GM23338 (cell line): ENCODE results near the gene CENPE. TPM values are rescaled to one million over a fixed set of nuclear protein-coding genes. Genes with fewer than 3 reads are reported as not detected.

Experiments used
- ATAC-seq: fragments of 200-7000 bp; cut with Tn5 transposase; 3 replicates; pipeline ENCODE4 v1.9.1; 2020
- DNase-seq: peaks from one replicate; pipeline ENCODE4 v3.0.0-alpha.2; 2015; ENCODE audit warnings: low spot score
- H2AFZ ChIP-seq: fragments of 200-600 bp; sonication (generic); 2 replicates; pipeline ENCODE4 v1.8.0; 2016; ENCODE audit warnings: antibody characterized with exemption, mild to moderate bottlenecking, moderate library complexity
- H3F3A ChIP-seq: fragments of 200-600 bp; sonication (generic); replicated peaks from 2 replicates; pipeline ENCODE4 v1.8.0; 2017; ENCODE audit warnings: antibody characterized with exemption, mixed run types, low read depth
- H3K27ac ChIP-seq: fragments of 200-600 bp; sonication (generic); 2 replicates; pipeline ENCODE4 v1.6.1; 2016; ENCODE audit warnings: low read depth
- H3K27me3 ChIP-seq: fragments of 200-600 bp; sonication (generic); 2 replicates; pipeline ENCODE4 v1.8.0; 2016; ENCODE audit warnings: mild to moderate bottlenecking, mixed run types, moderate library complexity; ENCODE audit not compliant: insufficient read depth
- H3K36me3 ChIP-seq: fragments of 200-600 bp; sonication (generic); 2 replicates; pipeline ENCODE4 v1.8.0; 2016; ENCODE audit warnings: mild to moderate bottlenecking; ENCODE audit not compliant: insufficient read depth
- H3K4me1 ChIP-seq: fragments of 200-600 bp; sonication (generic); 2 replicates; pipeline ENCODE4 v1.8.0; 2016; ENCODE audit warnings: mild to moderate bottlenecking, moderate library complexity; ENCODE audit not compliant: insufficient read depth
- H3K4me2 ChIP-seq: fragments of 200-600 bp; sonication (generic); 2 replicates; pipeline ENCODE4 v1.7.1; 2017; ENCODE audit warnings: mixed run types
- H3K4me3 ChIP-seq: fragments of 200-600 bp; sonication (generic); 2 replicates; pipeline ENCODE4 v1.6.1; 2016; ENCODE audit warnings: mixed run types
- H3K79me2 ChIP-seq: fragments of 200-600 bp; sonication (generic); replicated peaks from 2 replicates; pipeline ENCODE4 v1.8.0; 2017; ENCODE audit warnings: mild to moderate bottlenecking; ENCODE audit not compliant: insufficient read depth
- H3K9me2 ChIP-seq: fragments of 200-600 bp; sonication (generic); 2 replicates; pipeline ENCODE4 v1.8.0; 2017; ENCODE audit not compliant: insufficient read depth
- H4K20me1 ChIP-seq: fragments of 200-600 bp; sonication (generic); replicated peaks from 2 replicates; pipeline ENCODE4 v1.8.0; 2017; ENCODE audit warnings: mild to moderate bottlenecking; ENCODE audit not compliant: insufficient read depth
- H3K27ac Mint-ChIP-seq: 2 replicates; pipeline ENCODE4 v1.8.0; 2020; ENCODE audit warnings: inconsistent platforms, mild to moderate bottlenecking, moderate library complexity, mixed read lengths
- H3K27me3 Mint-ChIP-seq: 3 replicates; pipeline ENCODE4 v1.8.0; 2022; ENCODE audit warnings: low read depth, mild to moderate bottlenecking, moderate library complexity, mixed read lengths, inconsistent platforms; ENCODE audit not compliant: insufficient read depth, poor library complexity
- H3K36me3 Mint-ChIP-seq: 3 replicates; pipeline ENCODE4 v1.8.0; 2021; ENCODE audit warnings: low read depth, mild to moderate bottlenecking, inconsistent platforms, moderate library complexity, mixed read lengths
- H3K4me1 Mint-ChIP-seq: 3 replicates; pipeline ENCODE4 v1.8.0; 2020; ENCODE audit warnings: mild to moderate bottlenecking, inconsistent platforms, mixed read lengths
- H3K4me3 Mint-ChIP-seq: 3 replicates; pipeline ENCODE4 v1.8.0; 2021; ENCODE audit warnings: moderate library complexity, mild to moderate bottlenecking, inconsistent platforms, mixed read lengths
- H3K9me3 Mint-ChIP-seq: 3 replicates; pipeline ENCODE4 v1.8.0; 2020; ENCODE audit warnings: moderate library complexity, mild to moderate bottlenecking, inconsistent platforms, mixed read lengths
- CREB1 ChIP-seq: fragments of 250-450 bp; sonication (Bioruptor Pico); IDR thresholded peaks from 2 replicates; pipeline ENCODE4 v1.5.0; 2020; ENCODE audit warnings: low read depth, mild to moderate bottlenecking, moderate library complexity
- EZH2 ChIP-seq: fragments of 200-600 bp; sonication (generic); IDR thresholded peaks from one replicate; pipeline ENCODE4 v1.8.0; 2017; ENCODE audit warnings: antibody characterized with exemption, mild to moderate bottlenecking, low read depth; ENCODE audit not compliant: unreplicated experiment
- EZH2phosphoT487 ChIP-seq: fragments of 200-600 bp; sonication (generic); IDR thresholded peaks from one replicate; pipeline ENCODE4 v1.8.1; 2018; ENCODE audit warnings: antibody characterized with exemption; ENCODE audit not compliant: unreplicated experiment
- JUNB ChIP-seq: IDR thresholded peaks from one replicate; pipeline ENCODE4 v1.6.1; 2016; ENCODE audit warnings: antibody characterized with exemption; ENCODE audit not compliant: unreplicated experiment
- NANOG ChIP-seq: IDR thresholded peaks from 2 replicates; pipeline ENCODE4 v1.6.1; 2016; ENCODE audit warnings: antibody characterized with exemption, borderline replicate concordance
- POLR2AphosphoS5 ChIP-seq: IDR thresholded peaks from 2 replicates; pipeline ENCODE4 v1.6.1; 2016; ENCODE audit warnings: antibody characterized with exemption, low read depth
- STAT1 ChIP-seq: IDR thresholded peaks from one replicate; pipeline ENCODE4 v1.6.1; 2016; ENCODE audit warnings: antibody characterized with exemption; ENCODE audit not compliant: unreplicated experiment
- ZNF114 ChIP-seq: fragments of 250-450 bp; sonication (Bioruptor Pico); IDR thresholded peaks from 2 replicates; pipeline ENCODE4 v1.5.0; 2020; ENCODE audit warnings: mild to moderate bottlenecking, moderate library complexity
- ZNF331 ChIP-seq: fragments of 250-450 bp; sonication (Bioruptor Pico); IDR thresholded peaks from 2 replicates; pipeline ENCODE4 v1.5.0; 2020; ENCODE audit warnings: low read depth, mild to moderate bottlenecking, moderate library complexity
- polyA plus RNA-seq: library from polyadenylated mRNA; unstranded; fragments of >200 nt; fragmentation: Nextera tagmentation; extraction: Ambion mirVana; gene quantifications from 2 replicates; pipeline ENCODE4 v1.2.1, GENCODE V29; 2016
- total RNA-seq: library from RNA; depleted of rRNA; stranded (reverse); fragments of >200 nt; shearing (Covaris generic); gene quantifications from 2 replicates; pipeline ENCODE4 v1.2.3, GENCODE V29; 2014
- TF ChIP-seq, protein P1 (sequence below), 2 experiments: fragments of 200-600 bp in 1 of 2; sonication (generic) in 1 of 2; conservative IDR thresholded peaks; 2 replicates each; pipeline versions ENCODE4 v1.5.1 to v1.6.1; 2016 to 2017; ENCODE audit warnings: antibody characterized with exemption in 2 of 2, low read depth in 2 of 2, mild to moderate bottlenecking in 2 of 2, moderate library complexity in 1 of 2
- TF ChIP-seq, protein P2 (sequence below): IDR thresholded peaks from 2 replicates; pipeline ENCODE4 v1.6.1; 2016; ENCODE audit warnings: antibody characterized with exemption
- TF ChIP-seq, protein P3 (sequence below): fragments of 250-450 bp; sonication (Bioruptor Pico); IDR thresholded peaks from 2 replicates; pipeline ENCODE4 v1.5.0; 2020; ENCODE audit warnings: mild to moderate bottlenecking, moderate library complexity
- TF ChIP-seq, protein P4 (sequence below): IDR thresholded peaks from one replicate; pipeline ENCODE4 v1.6.1; 2018; ENCODE audit warnings: antibody characterized with exemption; ENCODE audit not compliant: unreplicated experiment

Gene CENPE
- total and polyA plus RNA-seq, 2 experiments from 2014 or later: 42.2 to 46.7 TPM

DNA sequence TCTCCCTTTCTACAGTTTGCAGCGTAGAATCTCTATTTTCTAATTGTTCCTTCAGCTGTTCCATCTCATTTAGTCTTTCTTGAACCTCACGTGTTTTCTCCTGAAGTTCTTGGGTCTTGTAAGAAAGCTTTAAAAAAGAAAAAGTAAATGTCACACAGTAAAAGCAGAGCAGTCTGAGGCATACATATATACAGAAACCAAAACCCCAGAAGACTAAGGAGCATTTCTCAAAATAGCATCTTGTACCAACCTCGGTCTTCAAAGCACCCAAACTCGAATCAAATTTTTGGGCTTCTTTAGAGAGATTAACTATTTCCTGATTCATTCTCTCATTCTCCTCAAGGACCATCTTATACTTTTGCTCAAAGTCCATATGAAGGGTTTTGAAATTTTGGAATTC lies 39.4 kb downstream of the CENPE start:
- no peak overlapping the region for H2AFZ ChIP-seq
- no peaks in the 10 kb centered on the region for H4K20me1 ChIP-seq
- no peaks in the 10 kb centered on the region for H3K27me3 ChIP-seq
- Mint-ChIP-seq H3K36me3 (peaks cover 49% of the 10 kb centered on the region; the same call in 2 of the 3 replicates), H3K4me1 (no peaks in the 10 kb centered on the region), H3K9me3 (no peaks in the 10 kb centered on the region), H3K27me3 (no peaks in the 10 kb centered on the region), H3K4me3 (no peak overlapping the region), H3K27ac (no peak overlapping the region)
- no peaks in the 10 kb centered on the region for H3K9me2 ChIP-seq
- no peak overlapping the region for H3K27ac ChIP-seq
- ATAC-seq (no peak), DNase-seq (no peak)
- no peaks in the 10 kb centered on the region for H3K79me2 ChIP-seq
- H3K4me1 ChIP-seq: no peaks in the 10 kb centered on the region
- H3F3A ChIP-seq: no peaks in the 10 kb centered on the region
- no peak overlapping the region for H3K4me2 ChIP-seq
- TF ChIP-seq ZNF331 (CRISPR knock-in tag) (no peak), NANOG (no peak), EZH2 (no peak), EZH2phosphoT487 (no peak), JUNB (no peak), POLR2AphosphoS5 (no peak), STAT1 (no peak), ZNF114 (no peak), CREB1 (no peak)
- TF ChIP-seq, protein P1, sequence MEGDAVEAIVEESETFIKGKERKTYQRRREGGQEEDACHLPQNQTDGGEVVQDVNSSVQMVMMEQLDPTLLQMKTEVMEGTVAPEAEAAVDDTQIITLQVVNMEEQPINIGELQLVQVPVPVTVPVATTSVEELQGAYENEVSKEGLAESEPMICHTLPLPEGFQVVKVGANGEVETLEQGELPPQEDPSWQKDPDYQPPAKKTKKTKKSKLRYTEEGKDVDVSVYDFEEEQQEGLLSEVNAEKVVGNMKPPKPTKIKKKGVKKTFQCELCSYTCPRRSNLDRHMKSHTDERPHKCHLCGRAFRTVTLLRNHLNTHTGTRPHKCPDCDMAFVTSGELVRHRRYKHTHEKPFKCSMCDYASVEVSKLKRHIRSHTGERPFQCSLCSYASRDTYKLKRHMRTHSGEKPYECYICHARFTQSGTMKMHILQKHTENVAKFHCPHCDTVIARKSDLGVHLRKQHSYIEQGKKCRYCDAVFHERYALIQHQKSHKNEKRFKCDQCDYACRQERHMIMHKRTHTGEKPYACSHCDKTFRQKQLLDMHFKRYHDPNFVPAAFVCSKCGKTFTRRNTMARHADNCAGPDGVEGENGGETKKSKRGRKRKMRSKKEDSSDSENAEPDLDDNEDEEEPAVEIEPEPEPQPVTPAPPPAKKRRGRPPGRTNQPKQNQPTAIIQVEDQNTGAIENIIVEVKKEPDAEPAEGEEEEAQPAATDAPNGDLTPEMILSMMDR (conservative IDR thresholded peaks at IDR 0.05; ENCODE audit: low read depth in 2 of 2): no peak
- TF ChIP-seq, protein P2, sequence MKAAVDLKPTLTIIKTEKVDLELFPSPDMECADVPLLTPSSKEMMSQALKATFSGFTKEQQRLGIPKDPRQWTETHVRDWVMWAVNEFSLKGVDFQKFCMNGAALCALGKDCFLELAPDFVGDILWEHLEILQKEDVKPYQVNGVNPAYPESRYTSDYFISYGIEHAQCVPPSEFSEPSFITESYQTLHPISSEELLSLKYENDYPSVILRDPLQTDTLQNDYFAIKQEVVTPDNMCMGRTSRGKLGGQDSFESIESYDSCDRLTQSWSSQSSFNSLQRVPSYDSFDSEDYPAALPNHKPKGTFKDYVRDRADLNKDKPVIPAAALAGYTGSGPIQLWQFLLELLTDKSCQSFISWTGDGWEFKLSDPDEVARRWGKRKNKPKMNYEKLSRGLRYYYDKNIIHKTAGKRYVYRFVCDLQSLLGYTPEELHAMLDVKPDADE: no peak
- TF ChIP-seq, protein P3, sequence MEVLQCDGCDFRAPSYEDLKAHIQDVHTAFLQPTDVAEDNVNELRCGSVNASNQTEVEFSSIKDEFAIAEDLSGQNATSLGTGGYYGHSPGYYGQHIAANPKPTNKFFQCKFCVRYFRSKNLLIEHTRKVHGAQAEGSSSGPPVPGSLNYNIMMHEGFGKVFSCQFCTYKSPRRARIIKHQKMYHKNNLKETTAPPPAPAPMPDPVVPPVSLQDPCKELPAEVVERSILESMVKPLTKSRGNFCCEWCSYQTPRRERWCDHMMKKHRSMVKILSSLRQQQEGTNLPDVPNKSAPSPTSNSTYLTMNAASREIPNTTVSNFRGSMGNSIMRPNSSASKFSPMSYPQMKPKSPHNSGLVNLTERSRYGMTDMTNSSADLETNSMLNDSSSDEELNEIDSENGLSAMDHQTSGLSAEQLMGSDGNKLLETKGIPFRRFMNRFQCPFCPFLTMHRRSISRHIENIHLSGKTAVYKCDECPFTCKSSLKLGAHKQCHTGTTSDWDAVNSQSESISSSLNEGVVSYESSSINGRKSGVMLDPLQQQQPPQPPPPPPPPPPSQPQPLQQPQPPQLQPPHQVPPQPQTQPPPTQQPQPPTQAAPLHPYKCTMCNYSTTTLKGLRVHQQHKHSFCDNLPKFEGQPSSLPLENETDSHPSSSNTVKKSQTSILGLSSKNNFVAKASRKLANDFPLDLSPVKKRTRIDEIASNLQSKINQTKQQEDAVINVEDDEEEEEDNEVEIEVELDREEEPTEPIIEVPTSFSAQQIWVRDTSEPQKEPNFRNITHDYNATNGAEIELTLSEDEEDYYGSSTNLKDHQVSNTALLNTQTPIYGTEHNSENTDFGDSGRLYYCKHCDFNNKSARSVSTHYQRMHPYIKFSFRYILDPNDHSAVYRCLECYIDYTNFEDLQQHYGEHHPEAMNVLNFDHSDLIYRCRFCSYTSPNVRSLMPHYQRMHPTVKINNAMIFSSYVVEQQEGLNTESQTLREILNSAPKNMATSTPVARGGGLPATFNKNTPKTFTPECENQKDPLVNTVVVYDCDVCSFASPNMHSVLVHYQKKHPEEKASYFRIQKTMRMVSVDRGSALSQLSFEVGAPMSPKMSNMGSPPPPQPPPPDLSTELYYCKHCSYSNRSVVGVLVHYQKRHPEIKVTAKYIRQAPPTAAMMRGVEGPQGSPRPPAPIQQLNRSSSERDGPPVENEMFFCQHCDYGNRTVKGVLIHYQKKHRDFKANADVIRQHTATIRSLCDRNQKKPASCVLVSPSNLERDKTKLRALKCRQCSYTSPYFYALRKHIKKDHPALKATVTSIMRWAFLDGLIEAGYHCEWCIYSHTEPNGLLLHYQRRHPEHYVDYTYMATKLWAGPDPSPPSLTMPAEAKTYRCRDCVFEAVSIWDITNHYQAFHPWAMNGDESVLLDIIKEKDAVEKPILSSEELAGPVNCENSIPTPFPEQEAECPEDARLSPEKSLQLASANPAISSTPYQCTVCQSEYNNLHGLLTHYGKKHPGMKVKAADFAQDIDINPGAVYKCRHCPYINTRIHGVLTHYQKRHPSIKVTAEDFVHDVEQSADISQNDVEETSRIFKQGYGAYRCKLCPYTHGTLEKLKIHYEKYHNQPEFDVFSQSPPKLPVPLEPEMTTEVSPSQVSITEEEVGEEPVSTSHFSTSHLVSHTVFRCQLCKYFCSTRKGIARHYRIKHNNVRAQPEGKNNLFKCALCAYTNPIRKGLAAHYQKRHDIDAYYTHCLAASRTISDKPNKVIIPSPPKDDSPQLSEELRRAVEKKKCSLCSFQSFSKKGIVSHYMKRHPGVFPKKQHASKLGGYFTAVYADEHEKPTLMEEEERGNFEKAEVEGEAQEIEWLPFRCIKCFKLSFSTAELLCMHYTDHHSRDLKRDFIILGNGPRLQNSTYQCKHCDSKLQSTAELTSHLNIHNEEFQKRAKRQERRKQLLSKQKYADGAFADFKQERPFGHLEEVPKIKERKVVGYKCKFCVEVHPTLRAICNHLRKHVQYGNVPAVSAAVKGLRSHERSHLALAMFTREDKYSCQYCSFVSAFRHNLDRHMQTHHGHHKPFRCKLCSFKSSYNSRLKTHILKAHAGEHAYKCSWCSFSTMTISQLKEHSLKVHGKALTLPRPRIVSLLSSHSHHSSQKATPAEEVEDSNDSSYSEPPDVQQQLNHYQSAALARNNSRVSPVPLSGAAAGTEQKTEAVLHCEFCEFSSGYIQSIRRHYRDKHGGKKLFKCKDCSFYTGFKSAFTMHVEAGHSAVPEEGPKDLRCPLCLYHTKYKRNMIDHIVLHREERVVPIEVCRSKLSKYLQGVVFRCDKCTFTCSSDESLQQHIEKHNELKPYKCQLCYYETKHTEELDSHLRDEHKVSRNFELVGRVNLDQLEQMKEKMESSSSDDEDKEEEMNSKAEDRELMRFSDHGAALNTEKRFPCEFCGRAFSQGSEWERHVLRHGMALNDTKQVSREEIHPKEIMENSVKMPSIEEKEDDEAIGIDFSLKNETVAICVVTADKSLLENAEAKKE (CRISPR knock-in tag): no peak
- TF ChIP-seq, protein P4, sequence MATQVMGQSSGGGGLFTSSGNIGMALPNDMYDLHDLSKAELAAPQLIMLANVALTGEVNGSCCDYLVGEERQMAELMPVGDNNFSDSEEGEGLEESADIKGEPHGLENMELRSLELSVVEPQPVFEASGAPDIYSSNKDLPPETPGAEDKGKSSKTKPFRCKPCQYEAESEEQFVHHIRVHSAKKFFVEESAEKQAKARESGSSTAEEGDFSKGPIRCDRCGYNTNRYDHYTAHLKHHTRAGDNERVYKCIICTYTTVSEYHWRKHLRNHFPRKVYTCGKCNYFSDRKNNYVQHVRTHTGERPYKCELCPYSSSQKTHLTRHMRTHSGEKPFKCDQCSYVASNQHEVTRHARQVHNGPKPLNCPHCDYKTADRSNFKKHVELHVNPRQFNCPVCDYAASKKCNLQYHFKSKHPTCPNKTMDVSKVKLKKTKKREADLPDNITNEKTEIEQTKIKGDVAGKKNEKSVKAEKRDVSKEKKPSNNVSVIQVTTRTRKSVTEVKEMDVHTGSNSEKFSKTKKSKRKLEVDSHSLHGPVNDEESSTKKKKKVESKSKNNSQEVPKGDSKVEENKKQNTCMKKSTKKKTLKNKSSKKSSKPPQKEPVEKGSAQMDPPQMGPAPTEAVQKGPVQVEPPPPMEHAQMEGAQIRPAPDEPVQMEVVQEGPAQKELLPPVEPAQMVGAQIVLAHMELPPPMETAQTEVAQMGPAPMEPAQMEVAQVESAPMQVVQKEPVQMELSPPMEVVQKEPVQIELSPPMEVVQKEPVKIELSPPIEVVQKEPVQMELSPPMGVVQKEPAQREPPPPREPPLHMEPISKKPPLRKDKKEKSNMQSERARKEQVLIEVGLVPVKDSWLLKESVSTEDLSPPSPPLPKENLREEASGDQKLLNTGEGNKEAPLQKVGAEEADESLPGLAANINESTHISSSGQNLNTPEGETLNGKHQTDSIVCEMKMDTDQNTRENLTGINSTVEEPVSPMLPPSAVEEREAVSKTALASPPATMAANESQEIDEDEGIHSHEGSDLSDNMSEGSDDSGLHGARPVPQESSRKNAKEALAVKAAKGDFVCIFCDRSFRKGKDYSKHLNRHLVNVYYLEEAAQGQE: no peak
- H3K4me3 ChIP-seq: no peak overlapping the region
- peaks cover 25% of the 10 kb centered on the region for H3K36me3 ChIP-seq
